NAMALWA (cell line): ENCODE measurements around the gene EIF4B.
A peak's percentile ranks its signal among the peaks of the same experiment; 100 is the strongest.
"Not testable (repeated sequence)": the region's sequence is repeated elsewhere in the genome, so short reads cannot be mapped to it uniquely, and the experiment has no call there.

ENCODE experiments used
- DNase-seq: peaks from one replicate; pipeline ENCODE4 v3.0.0-alpha.2; 2015; ENCODE audit warnings: low spot score

The EIF4B gene

GRCh38 chr12:53005986-53006809 is at the start of gene EIF4B:
EIF4B (plus strand) TSS chr12:53006456; CDS start chr12:53006484, 28 bp downstream.
- DNase-seq: peak; percentile 100

GRCh38 chr12:52956987-52957386 is 49.3 kb upstream of the EIF4B start:
- peak; percentile 25 for DNase-seq

GRCh38 chr12:52964556-52965336 is 41.5 kb upstream of the EIF4B start:
- DNase-seq: no peak

- no peak for DNase-seq
Observed at GRCh38 chr12:52965337-52965731, 40.9 kb upstream of the EIF4B start.

GRCh38 chr12:52969166-52969795 is 37.0 kb upstream of the EIF4B start:
- DNase-seq: no peak

- DNase-seq: no peak
Observed at GRCh38 chr12:52969828-52970569, 36.3 kb upstream of the EIF4B start.

GRCh38 chr12:52971679-52972329 is 34.5 kb upstream of the EIF4B start:
- DNase-seq: no peak

GRCh38 chr12:52975204-52975603 is 31.1 kb upstream of the EIF4B start:
- no peak for DNase-seq

GRCh38 chr12:52975820-52976573 is 30.3 kb upstream of the EIF4B start:
- peak; percentile 18 for DNase-seq

- DNase-seq: no peak
Observed at GRCh38 chr12:52976574-52977071, 29.6 kb upstream of the EIF4B start.

- no peak for DNase-seq
Observed at GRCh38 chr12:52977170-52977569, 29.1 kb upstream of the EIF4B start.

GRCh38 chr12:52980096-52980649 is 26.1 kb upstream of the EIF4B start:
- DNase-seq: peak; percentile 15

GRCh38 chr12:52980650-52981423 is 25.4 kb upstream of the EIF4B start:
- DNase-seq: peak; percentile 97

GRCh38 chr12:52984136-52984535 is 22.1 kb upstream of the EIF4B start:
- no peak for DNase-seq

- no peak for DNase-seq
Observed at GRCh38 chr12:52988898-52989297, 17.4 kb upstream of the EIF4B start.

- no peak for DNase-seq
Observed at GRCh38 chr12:52990206-52990605, 16.1 kb upstream of the EIF4B start.

- not testable (repeated sequence) for DNase-seq
Observed at GRCh38 chr12:52992240-52992639, 14.0 kb upstream of the EIF4B start.

GRCh38 chr12:52992699-52993557 is 13.3 kb upstream of the EIF4B start:
- DNase-seq: no peak

GRCh38 chr12:52993558-52993869 is 12.7 kb upstream of the EIF4B start:
- DNase-seq: no peak
